Amygdala (tissue), 56 donors: Measurements from ENCODE around the gene ZNF235.
"Not testable (repeated sequence)": the region's sequence is repeated elsewhere in the genome, so short reads cannot be mapped to it uniquely, and the experiment has no call there.

Experiments
- DNase-seq, 56 donors: peaks; one replicate each; lab custom pipeline; 2025; lab: John Stamatoyannopoulos, UW

ZNF235 gene

DNA sequence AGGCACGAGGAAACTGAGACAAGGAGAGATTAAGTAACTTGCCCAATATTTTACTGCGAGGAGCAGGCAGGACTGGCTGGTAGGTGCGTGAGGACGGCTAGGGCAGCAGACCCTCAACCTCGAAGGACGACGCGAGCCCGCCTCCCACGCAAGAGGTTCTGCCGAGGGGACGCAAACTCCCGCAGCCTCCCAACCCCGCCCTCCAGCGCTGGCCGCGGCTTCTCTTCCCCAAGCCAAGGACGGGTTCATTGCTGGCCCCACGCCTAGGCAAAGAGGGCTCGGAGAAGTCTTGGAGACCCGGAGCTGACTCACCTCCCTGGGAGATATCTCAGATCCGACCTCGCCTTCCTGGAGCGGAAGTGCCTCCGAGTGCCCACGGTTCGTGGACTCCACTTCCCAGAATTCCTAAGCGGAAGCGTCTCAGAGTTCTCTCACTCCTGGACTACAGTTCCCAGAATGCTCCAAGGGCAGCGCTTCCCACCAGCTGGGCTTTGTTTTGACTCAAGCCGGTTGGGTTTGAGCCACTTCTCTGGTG is at the start of gene ZNF235:
Gene ZNF235 (minus strand): TSS at position 367 of the 535 bp plus-strand sequence. CDS start 1,621 bp downstream, outside the sequence.
- peak; percentile 20 to 95 (median 84) for DNase-seq

DNA sequence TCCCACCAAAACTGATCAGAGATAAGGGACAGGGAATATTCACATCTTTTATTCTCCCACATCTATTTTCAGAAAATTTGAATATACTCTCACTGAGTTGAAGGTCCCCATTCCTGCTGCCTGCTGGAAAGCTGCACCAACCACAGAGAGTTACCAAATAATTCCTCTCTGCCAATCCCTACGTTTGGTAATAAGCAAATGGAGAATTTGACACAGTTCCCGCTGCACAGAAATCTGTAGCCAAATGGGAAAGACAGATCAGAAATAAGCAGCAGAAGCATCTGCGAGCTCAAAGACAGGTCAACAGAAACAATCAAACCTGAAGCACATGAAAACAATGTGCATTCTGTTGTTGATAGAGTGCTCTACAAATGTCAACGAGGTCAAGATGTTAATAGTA is 41.7 kb upstream of the ZNF235 start:
- no peak for DNase-seq

DNA sequence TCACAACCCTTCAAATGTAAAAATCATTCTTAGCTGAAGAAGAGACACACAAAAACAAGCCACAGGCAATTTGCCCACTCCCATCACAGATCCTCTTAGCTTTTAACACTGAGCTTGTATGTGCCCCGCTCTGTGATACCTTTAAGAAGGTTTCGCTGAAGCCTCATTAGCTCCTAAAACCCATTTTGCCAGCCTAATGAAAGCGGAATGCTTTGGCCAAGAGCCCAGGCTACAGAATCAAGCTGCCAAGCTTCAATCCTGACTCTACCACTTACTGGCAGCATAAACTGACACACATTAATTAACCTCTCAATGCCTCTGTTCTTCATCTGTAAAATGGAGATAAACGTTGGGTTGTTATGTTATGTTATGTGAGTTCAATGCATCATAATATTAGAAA is 41.1 kb upstream of the ZNF235 start:
- DNase-seq: peak in 25 of 56 donors; percentile 0 to 51 (median 8)

DNA sequence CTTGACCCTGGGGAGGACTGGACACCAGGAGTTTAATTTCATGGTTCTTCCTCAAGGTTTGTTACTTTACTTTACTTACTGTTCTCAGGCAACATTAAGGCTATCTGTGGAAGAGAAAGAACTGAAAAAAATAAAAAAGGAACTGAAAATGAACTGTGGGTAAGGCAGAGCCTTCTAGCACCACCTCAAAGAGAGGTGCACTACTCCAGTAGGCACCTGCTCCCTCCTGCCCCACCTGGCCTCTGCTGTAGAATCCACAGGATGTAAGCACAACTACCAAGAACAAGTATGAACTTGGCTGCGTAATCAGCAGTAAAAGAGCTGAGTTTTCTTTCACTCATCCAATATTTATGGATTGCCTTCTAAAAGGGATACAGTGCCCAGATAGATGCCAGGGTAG is 39.4 kb upstream of the ZNF235 start:
- DNase-seq: no peak

DNA sequence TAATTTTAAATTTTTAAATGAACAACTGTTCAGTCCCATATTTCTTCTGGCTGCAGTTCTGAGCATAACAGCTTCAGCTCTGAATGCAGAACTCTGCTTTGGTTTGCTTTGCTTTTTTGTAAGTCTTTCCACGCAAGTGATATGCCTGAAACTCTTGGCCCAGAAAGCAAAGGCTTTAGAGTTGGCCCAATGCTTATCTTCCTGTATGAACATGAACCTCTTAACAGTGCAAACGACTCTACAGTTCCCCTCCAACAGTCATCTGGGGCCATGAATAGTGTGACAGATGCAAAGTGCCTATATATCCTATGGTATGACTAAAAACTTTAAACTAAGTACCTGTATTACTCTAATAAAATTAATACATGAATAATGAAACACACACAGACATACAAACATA is 37.0 kb upstream of the ZNF235 start:
- no peak for DNase-seq

DNA sequence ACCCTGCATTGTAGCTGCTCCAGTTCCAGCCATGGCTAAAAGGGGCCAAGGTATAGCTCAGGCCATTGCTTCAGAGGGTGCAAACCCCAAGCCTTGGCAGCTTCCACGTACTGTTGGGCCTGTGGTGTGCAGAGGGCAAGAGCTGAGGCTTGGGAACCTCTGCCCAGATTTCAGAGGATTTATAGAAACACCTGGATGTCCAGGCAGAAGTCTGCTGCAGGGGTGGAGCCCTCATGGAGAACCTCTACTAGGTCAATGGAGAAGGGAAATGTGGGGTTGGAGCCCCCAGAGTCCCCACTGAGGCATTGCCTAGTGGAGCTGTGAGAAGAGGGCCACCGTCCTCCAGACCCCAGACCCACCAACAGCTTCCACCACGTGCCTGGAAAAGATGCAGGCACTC is 29.8 kb upstream of the ZNF235 start:
- DNase-seq: not testable (repeated sequence)

DNA sequence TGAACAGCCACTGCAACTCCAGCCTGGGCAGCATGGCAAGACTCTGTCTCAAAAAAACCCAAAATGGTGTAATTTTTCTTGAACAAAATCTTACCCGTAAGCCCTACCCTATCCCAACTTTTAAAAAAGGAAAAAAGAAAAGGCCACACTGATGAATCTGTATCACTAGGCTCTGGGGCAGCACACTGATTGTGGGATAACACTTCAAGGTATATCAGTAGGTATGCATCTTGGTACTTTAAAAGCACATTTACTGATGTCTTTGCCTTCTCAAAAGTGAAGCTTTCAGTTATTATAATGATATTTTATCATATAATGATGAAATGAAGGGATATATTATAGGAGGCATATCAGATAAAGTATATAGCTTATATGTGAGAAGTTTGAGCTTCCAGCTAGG is 27.3 kb upstream of the ZNF235 start:
- DNase-seq: no peak

DNA sequence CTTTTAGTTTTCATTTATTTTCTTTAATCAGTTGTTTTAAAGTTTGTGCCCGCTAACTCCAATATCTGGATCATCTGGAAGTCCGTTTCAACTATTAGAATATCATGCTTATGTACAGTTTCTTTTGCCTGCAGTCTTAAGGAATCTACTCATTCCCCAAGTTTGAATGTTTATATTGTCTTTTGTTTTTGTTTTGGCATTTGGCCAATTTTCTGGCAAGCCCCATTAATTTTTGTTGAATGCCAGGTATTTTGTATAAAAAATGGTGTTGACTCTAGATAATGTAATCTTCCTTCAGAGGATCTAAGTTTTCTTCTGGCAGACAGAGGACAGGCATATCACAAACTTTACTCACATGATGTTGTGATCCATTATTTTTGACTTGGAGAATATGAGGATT is 11.1 kb upstream of the ZNF235 start:
- DNase-seq: no peak

DNA sequence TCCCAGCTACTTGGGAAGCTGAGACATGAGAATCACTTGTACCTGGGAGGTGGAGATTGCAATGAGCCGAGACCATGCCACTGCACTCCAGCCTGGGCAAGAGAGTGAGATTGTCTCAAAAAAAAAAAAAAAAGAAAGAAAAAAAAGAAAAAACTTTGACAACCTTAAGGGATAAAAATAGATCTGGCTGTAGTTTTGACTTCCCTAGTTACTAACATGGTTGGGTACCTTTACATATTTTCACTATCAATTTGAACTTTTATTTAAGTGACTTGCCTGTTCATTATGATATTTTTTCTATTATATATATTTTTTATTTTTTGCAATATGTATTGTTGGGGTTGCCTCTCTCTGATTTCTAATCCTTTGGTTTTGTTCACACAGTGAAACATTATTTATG is 8.4 kb upstream of the ZNF235 start:
- no peak for DNase-seq

DNA sequence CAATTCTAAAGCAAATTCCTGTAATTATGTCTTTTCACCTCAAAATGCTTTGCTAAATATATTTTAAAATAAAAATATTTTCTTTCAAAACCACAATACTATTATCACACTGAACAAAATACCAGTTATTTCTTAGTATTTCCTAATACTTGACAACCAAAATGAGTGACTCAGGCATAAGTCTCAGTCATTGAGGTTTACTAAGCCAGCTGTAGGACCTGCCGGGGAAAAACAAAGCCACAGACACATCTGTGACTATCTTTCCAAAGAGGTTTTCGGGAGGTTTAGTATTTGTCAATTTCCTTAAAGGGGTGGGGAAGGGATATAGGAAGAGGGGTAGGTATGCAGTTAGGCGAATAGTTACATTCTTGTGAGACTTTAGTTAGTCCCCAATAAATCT is 3.2 kb upstream of the ZNF235 start:
- DNase-seq: no peak

DNA sequence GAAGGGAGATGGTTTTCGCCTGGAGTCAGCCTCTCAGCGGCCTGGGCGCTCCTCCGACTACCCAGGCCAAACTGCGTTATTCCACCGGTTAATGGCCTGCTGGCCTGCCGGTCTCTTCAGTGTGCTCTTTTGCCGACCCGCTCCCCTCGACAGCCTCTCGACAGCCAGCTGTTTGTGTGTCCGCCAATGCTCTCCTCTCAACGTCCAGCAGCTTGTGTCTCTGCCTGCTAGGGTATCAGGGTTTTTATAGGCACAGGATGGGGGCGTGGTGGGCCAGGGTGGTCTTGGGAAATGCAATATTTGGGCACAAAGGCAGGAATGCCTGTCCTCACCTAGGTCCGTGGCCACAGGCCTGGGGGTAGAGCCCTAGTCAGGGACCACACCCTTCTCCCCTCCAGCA is 1.5 kb upstream of the ZNF235 start:
- DNase-seq: no peak

DNA sequence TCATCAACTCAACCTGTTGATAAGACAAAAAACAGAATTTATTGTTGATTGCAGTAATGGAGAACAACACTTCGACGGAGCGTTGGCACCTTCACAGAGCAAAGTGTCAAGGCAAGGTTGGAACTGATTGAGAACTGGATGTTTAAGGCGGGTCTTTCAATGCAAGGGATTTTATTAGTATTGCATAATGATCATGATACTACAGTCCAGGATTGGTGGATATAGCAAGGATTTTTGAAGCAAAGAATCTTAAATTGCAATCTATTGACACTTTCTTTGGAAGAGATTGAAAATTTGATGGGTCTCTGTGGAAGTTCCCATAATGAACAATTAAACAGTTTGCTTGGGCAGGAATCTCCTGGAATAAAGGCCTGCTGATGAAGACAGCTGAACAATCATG is 632 bp upstream of the ZNF235 start:
- no peak for DNase-seq

DNA sequence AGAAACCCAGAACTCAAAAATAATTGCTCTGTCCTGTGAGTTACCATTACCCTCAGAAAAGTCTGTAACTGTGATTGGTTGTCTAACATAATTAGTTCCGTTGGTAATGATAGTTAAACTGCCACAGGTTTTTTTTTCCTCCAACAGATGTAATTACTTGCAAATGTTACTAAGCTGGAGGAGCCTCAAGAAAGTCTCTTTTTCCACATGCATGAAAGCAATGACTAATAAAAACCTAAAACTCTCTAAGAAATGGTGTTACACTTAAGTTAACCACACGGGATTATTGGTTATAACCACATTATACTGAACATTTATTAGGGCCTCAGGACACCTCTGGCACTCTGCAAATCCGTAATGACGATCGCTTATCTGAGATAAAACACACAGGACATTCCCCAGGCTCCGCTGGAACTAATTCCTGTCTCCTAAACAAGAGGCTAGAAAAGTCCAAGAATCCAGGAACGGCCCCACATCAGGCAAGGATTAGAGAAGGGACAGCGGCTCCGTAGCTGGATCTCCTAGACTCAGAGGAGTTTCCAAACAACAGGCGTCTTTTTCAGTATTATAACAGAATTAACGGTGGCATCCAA is 753 bp downstream of the ZNF235 start:
- DNase-seq: peak in 2 of 56 donors; percentile 0

DNA sequence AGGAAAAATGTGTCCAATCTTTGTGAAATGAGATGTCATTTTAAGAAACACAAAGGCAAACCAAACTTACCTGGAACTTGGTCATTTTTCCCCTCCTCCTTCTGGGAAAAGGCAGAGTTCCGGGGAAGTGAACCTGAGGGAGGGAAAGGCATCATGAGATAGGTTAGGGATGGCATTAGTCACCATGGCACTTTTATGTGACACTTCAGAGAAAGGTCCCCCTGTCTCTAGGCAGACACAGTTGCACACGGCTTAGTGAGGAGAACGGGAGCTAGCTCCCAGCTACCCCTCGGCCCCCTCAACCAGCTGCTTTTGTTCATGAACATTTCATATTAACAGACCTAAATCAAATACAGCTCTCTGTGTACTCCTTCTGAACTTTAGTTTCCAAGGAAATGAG is 1.5 kb downstream of the ZNF235 start:
- no peak for DNase-seq

DNA sequence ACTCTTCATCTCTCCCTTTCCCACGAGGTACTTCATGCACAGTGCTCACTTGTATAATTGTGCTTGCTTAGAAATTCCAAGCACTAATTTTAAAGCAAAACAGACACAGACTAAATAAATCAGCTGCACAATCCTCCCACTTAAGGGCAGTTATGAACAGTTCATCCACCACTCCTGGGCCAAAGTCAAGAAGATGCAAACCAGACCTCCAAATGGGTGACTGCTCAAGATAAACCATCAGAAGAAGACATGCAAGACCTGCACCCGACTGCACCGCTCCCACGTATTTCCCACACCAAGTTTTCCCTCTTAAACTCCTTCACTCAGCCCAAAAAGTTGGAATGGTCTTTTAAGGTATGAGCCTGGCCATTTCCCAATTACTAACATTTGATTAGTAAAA is 19.9 kb downstream of the ZNF235 start:
- no peak for DNase-seq

DNA sequence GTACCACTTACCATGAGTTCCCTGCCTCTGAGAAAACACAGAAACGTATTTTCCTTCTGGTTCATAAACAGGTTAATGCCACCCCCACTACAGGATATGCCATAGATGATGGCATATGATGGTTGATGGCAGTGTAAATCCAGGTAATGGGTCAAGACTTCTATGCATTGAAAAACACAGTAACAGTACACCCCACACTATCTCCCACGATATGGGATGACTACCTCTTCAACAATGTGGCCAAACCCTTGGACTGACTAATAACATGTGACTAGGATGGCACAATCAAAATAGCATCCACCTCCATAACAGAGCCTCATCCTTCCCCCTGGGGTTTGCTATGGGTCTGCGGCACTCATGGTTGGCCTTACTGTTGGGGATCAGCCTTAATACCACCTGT is 22.0 kb downstream of the ZNF235 start:
- DNase-seq: no peak

DNA sequence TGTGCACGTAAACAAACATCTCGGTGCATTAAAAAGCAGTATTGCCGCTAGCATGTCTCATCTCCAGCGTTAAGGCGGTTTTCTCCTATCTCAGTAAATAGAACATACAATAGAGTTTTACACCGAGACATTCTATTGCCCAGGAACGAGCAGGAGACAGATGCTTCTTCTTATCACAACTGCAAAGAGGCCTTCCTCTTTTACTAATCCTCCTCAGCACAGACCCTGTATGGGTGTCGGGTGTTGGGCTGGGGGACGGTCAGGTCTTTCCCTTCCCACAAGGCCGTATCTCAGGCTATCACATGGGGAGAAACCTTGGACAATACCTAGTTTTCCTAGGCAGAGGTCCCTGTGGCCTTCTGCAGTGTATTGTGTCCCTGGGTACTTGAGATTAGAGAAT is 23.9 kb downstream of the ZNF235 start:
- no peak for DNase-seq

DNA sequence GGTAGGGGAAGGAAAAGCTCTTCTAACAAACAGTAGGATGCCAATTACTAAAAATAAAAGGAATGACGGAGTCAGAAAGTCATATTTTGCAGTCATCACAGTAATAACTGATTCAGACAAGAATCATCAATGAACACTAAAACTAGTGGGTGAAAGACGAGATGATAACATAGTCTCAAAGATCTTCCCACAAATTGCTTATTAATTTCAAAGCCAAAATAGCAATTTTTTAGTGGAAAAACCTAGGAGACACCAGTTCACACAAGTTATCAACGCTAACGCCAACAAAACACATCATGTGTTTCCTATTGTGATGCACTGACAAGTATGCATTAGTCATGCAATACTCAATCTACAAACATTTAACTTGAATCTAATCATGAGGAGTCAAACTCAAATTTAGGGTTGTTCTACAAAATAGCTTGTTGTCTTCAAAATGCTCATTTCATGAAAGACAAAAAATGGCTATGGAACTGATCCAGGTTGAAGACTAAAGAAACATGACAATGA is 26.6 kb downstream of the ZNF235 start:
- DNase-seq: no peak

DNA sequence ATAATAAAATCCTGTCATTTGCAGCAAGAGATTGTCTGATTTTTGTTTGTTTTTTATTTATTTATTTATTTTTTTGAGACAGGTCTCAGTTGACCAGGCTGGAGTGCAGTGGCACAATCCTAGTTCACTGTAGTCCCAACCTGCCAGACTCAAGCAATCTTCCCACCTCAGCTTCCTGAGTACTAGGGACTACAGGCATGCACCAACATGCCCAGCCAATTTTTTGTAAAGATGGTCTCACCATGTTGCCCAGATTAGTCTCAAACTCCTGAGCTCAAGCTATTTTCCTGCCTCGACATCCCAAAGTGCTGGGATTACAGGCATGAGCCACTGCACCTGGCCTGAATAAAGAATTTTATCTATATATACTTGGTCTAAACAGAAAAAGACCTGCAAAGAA is 27.5 kb downstream of the ZNF235 start:
- no peak for DNase-seq

DNA sequence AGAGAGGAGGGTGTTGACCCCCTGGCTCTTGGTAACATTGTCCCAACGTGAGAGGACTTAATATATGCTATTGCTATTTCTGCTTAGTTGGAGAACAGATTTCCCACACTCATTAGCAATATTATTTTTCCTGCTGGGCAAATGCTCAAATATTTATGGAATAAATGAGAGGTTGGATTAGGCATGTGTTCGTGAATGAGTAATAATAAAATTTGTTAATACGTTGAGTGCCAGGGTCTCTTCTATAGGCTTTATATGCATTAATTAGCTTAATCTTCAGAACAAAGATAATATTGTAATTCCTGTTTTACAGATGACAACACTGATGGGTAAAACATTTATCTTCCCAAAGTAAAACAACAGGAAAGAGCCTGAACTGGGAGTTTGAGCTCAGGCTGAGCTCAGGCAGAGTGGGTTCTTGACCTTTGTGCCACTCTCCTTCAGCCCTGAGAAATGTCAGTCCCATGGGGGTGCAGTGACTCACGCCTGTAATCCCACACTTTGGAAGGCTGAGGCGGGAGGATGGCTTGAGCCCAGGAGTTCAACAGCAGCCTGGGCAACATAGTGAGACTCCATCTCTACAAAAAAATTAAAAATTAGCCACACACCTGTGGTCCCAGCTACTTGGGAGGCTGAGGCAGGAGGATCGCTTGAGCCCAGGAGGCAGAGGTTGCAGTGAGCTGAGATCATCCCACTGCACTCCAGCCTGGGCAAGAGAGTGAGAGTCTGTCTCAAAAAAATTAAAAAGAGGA is 44.0 kb downstream of the ZNF235 start:
- DNase-seq: no peak

DNA sequence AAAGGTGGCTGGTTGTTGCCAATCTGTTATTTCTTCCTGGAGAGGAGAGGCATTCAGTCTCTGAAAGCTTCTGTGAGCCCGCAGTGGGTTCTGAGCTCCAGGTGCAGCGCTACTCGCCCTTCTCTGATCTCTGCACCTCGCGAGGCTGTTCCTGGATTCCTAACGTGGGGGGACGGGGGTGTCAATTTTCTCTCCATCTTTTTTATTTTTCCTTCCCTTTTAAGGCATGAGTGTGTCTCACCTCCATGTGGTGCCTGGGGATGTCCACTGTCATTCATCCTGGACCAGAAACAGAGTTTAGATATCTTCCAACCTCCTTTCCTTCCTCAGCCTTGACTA is 44.5 kb downstream of the ZNF235 start:
- peak in 2 of 56 donors; percentile 0 to 8 for DNase-seq

DNA sequence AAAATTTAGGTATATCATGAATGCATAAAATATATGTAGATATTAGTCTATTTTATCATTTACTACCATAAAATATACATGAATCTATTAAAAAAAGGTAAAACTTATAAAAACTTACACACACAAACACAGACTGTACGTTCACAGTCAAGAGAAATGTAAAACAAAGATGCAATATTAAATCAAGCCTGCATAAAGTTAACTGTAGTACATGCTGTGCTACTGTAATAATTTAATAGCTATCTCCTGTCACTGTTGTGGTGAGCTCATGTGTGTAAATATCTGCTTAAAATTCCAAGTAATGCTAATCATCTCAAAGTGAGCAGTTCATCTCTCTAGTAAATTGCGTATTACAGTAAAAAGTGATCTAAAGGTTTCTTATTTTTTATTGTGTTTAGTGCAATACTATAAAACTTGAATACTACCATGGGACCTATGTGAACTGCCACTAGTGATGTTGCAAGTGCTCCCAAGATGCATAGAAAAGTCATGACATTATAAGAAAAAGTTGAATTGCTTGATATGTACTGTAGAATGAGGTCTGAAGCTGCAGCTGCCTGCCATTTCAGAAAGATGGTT is 45.9 kb downstream of the ZNF235 start:
- no peak for DNase-seq
